HG03432 (cell line): ENCODE data around the gene ZFAND3.

Experiments used
- ATAC-seq: cut with Tn5 transposase; IDR thresholded peaks from one replicate; pipeline ENCODE4 v1.9.1; 2021; ENCODE audit warnings: mild to moderate bottlenecking, moderate library complexity; ENCODE audit not compliant: unreplicated experiment

ZFAND3 gene

DNA sequence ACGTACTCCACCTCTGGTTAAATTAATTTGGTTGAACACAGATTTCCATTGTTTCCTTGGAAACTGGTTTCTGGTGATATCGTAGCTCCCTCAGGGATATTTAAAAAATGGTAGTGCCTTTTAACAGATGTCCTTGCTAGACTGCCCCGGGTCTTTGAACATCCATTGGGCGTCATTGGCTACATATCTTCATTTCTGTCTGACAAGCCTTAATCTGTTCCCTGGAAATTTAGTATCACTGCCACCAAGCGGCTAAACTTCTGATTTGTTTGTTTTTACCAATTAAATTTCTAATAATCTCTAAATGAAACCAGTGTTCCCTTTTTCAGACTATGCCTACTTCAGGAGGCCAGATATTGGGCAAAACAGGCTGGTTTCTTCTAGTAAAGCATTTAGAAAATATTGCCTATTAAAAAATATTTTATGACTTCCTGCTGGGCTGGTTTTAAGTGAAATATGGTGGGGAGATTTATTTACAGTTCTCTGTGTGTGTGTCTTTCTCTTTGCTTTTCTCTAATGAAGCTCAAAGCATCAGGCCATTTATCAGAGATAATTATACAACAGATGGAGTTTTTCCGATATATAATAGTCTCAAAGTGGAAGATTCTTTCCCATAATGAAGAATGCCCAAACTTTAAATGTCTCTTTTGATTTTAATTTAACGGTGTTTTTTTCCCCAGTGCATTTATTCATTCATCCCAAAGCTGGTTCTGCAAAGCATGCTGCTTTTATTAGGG is 249.5 kb downstream of the ZFAND3 start:
- no peak for ATAC-seq

DNA sequence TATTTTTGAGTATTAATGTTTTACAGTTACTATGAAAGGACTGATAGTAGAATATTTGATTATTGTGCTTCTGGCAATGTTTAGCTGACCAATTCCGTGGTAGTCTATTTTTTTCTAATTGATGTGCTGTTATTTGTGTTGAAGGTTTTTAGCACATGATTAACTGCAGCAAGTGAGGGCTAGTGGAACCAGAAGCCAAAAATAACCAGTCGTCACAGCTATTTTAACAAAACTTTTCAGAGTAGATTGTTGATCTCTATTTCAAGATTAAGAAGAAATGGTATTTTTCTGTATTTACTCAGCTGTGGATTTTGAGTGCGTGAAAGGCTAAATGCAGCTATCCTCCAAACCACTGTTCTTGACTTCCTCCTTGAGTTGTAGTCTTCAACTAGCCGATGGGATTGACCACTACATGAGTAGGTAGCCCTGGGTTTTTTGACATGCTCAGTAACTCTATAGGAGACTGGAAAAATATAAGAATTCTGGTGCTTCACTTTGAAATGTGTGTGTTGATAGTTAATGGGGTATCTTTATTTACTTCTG is 258.0 kb downstream of the ZFAND3 start:
- ATAC-seq = no peak

DNA sequence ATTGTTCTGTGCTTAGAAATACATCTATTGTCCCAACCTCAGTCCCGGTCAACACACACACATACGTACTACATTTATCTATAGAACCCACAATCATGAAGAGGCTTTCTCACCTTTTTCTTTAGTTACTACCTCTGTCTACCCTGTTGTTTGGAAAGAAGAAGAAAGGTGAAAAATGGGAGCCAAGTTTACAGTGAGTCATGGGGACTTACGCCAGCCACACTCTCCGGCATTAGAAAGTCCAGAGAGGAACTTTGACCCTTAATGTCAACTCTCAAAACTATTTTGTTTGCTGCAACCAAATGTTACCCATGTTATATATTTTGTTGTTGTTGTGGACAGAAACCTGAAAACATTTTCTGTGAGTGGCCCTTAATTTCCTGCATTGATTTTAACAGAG is 259.1 kb downstream of the ZFAND3 start:
- ATAC-seq = no peak

DNA sequence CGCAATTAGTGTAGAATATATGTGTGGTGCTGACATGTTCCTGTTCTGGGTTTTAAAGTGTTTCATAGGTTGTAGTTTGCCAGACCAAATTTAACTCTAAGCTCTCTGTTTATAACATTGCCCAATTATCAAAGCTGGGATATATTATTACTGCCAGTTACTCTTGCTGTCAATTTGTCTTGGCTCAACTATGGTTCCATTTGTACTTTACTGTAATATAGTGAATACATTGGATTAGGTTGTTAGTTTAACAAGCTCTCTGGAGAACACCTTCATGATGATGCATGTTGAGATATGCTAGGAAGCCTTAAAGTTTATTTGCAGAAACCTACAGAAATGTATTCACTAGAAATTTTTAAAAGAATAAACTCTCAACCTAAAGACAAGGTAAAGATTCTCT is 259.6 kb downstream of the ZFAND3 start:
- no peak for ATAC-seq

DNA sequence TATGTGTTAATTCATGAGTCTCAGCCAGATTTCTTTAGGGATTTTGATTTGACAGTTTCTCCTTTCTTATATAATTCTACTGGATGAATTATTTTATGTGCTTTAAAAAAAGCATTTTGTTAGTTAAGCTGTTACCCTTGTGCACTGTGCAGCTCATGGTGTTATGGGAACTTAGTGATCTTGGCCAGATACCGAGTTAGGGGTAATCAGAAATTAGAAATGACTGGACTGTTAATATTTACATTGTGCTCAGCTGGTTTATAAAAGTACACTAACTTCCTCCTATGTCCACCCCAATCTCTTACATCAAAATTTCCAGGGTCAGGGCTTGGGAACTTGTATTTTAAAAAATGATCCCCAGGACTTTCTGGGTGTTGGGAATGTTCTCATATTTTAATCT is 260.0 kb downstream of the ZFAND3 start:
- ATAC-seq = no peak

DNA sequence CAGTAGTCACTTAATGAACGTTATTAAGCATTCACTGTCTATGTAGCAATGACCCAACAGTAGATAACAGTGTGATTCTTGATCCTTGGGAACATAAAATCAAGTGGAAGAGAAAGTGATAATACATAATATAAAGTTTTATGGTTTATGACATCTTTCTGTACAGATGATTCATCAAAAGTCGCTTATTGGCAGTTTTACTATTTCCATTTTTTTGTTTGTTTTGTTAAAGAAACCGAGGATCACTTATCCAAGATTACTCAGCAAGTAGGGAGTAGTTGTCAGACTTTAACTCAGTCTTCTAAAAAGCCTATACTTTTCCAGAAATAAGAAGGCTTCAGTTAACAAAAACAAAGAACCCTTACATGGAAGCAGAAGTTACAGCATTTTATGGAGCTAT is 260.8 kb downstream of the ZFAND3 start:
- no peak for ATAC-seq

DNA sequence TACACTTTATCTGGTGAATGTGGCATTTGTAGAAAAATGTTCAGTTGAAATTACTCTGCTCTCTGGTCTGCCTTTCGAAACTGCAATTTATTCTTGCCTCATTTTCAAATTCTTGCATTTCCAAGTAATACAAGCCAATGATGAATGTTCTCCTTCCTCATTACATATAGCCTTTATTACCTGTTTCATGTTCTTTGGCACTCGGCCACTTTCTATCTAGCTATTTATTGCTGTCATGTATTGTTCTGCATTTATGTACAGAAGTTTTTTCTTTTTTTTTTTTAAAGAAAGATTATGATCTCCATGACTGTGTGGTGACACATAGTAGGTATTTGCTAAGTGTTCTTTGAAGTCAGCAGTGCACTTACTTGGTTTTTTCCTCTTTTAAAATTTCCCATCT is 261.4 kb downstream of the ZFAND3 start:
- no peak for ATAC-seq

DNA sequence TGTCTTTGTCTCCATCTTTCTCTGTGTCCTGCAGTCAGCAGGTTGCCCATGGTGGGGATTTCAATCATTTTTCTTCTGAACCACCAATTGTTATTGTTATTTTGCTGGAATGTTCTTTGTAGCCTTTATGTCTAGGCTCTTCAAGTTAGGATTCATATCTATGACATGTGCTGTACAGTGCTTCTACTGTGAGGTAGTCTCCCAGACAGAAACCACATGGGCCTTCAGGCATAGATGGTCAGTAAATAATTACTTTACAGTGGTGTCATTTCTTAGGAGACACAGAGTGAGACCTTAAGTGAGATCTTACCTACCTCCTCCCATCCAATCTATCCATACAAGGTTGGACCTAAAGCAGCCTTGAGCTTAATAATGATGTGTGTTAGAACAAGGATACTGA is 265.5 kb downstream of the ZFAND3 start:
- no peak for ATAC-seq

DNA sequence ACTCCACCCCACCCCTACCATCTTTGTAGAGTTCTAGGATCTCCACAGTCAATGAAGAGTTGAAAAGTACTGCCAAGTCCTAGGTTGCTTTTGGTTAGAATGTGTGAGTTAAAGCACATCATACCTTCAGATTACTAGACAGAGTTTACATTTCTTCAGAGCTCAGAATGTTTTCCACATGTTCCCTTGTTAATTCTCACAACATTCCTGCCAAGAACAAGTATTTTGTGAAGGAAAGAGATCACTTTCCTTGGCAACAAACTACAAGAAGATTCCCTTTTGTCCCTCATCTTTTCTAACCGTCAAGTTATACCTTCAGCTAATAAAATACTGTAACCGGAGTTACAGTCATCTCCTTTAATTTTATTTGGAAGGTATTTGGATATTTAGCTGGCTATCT is 266.8 kb downstream of the ZFAND3 start:
- no peak for ATAC-seq

DNA sequence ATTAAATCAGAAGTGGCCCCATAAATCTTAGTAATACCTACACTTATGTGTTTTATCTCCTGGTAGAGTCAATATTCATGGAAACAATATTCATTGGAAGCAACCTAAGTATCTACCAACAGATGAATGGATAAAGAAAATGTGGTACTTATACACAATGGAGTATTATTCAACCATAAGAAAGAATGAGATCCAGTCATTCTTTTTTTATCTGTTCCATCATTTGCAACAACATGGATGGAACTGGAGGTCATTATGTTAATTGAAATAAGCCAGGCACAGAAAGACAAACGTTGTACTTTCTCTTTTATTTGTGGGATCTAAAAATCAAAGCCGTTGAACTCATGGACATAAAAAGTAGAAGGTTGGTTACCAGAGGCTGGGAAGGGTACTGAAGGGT is 268.5 kb downstream of the ZFAND3 start:
- ATAC-seq = no peak

DNA sequence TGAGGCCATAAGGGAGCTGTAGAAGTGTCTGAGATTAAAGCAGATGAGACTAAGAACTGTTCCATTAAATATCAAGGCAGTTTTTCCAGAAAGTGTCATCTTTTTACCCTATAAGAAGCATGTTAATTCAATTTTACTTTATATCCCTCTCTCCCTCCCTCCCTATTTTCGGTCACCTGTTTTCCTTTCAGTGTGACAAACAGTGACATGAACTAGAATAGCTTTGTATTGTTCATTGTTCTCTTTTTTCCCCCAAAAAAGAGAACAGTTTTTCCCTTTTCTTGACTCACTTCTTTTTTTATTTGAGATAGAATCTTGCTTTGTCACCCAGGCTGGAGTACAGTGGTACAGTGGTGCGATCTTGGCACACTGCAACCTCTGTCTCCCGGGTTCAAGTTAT is 269.3 kb downstream of the ZFAND3 start:
- no peak for ATAC-seq

DNA sequence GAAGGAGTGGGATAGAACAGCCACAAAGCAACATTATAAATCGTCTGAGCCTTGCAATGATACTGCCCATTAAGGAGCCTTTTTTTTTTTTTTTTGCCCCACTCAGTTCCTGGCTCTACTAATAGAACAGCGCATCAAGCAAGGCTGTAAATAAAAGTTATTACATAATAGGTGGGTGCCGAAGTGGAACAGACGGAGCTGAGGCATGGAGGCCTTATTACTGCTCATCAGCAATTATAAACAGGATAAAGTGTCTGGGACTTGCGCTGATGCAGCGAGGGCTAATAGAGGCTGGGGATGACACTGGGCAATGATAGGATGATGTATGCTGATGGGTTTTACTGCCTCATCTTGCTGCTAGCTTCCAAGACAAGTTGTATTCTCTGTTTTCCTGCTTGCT is 272.1 kb downstream of the ZFAND3 start:
- no peak for ATAC-seq

DNA sequence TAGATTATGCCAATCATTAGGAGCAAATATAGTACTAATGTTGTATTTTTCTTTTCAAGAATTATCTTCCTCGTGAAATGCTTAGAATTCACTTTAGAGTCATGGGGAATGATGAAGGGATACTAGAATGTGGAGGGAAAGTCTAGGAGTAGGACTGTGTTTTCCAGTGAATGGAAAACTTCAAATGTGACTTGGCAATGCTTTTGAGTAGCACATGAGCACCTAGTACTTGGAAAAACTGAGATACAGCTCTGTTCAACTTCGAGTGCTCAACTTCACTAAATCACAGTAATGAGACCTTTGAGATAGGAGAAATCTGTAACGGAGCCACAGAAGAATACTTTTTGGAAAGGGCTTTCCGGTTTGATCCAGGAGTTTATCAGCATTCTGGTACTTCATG is 272.9 kb downstream of the ZFAND3 start:
- ATAC-seq = no peak

DNA sequence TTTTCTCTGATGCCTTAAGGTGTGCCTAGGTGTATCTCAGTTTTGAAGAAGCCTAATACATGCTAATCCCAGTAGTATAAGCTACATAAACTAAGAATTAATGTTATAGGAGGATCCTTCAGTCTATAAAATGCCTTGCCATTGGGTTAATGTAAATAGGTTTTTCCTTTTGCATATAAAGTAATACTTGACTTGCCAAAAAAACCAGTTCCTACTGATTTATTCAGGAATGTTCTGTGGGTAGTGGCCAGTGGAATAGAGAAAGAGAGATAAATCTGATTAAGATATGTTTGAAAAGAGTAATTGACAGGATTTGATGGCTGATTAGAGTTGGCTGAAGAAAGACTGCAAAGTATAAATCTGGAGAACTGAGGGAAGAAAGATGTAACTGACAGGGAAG is 273.4 kb downstream of the ZFAND3 start:
- no peak for ATAC-seq

DNA sequence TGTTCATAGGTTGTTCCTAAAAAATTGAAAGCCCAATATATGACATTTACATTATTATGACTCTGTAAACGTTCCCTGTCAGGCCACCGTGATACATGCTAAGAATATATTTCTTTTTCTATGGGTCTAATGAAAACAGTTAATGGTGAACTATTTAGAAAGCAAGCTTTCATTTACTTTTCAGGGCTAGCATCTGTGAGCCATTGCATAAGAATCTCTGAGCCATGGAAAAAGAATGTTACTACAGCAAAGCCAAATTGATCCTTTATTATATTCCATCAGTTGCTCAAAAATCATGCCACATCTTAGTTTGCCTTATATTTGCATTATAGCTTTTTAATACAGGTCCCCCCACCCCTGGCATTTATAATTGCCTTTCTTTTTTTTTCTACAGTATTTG is 275.5 kb downstream of the ZFAND3 start:
- no peak for ATAC-seq

DNA sequence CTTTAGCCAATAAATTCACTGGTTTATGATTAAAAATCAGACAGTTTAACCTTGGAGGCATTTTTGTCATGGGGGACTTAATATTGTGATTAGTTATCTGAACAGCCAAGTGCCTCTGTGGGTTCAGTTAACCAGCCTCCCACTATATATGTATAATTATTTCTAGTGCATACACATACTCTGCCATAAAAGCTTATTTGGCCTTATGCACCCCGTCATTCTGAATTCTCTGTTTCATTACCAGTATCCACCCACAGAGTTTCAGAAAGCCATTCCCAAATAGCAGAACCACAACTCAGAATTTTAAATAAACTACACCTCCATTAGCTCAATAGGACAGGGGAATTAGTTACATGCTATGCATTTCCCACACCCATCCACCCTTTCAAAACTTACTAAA is 279.7 kb downstream of the ZFAND3 start:
- ATAC-seq = peak; percentile 55

DNA sequence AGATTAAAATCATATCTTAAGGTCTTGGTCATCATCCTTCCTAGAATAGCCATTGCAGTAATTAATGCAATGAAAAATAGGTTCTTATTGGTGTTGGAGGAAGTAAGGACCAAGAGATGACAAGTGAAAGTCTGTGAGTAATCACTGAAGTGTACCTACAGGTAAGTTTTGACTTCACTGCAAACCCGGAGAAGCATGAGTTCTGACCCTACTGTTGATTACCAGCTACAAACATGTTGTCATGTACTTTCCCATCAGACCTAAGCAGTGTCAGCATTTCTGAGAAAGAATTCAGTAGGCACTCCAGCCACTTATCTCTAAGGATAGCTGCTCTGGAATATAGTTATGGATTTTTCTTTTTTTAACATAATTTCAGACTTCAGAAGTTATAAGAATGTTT is 280.9 kb downstream of the ZFAND3 start:
- ATAC-seq = peak; percentile 60

DNA sequence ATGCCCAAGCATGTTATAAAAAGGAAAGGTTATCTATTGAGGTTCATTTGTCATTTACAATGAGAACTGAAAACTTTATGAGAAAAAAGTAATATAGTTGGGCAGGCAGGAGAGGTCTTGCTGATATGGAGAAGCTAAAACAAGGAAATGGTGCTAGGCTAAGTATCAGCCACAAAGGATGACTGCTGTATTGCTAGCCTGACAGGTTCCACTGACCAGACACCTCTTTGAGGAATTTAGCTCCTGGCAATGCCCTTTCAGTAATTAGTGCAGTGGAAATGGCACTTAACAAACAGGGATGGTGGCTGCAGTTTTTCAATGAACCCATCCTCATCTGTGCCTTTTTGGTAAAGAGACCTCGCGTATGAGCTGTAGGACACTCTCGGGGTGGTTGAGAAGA is 284.4 kb downstream of the ZFAND3 start:
- ATAC-seq = no peak

DNA sequence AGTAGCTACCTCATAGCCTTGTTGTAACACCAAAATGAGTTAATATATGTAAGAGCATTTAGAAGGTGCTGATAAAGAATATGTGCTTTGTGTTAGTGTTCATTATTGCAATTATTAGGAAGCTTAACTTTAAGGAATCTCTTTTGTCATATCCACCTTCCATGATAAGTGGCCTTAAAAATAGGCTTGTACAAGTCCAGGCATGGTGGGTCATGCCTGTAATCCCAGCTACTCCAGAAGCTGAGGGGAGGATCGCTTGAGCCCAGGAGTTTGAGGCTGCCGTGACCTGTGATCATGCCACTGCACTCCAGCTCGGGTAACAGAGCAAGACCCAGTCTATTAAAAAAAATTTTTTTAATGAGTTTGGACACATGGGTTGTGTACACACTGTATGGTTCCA is 285.5 kb downstream of the ZFAND3 start:
- no peak for ATAC-seq

DNA sequence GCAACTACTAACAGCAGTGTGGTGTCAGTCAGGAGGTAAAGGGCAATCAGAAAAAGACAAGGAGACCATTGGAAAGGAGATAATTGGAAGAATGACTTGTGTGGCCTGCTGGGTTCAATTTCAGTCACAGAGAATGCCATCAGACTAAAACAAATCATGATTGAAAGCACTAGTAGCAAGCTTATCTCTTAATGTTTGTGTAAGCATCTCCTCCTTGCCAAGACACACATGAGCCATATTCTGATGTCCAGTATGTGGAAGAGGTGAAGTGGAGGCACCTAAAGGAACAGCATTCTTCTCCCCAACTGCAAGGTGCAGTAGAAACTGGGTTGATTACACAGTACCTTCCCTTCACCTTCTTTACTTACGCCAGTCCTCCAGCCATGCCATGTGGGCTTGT is 287.5 kb downstream of the ZFAND3 start:
- ATAC-seq = no peak

DNA sequence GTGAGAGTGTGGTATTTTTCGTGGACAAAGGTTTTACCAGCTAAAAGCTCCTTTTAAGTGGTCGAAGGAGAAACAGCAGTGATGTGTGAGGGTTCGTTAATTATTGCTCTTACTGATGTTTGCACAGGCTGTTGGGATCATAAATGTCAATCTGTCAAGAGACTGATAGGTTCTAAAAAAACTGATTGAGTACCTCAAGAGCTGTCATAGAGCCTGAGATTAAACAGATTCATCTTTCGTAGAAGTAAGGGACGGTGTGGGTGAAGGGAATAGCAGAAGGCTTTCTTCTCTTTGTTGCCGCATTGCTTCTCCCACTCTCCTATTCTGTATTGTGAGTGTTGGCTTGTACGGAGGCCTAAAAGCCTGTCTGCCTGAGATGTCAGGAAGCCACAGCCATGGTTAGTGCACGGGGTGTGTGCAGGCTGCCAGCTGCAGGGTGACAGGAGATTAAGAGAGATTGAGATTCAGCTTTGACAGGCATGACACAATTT is 291.0 kb downstream of the ZFAND3 start:
- ATAC-seq = no peak

DNA sequence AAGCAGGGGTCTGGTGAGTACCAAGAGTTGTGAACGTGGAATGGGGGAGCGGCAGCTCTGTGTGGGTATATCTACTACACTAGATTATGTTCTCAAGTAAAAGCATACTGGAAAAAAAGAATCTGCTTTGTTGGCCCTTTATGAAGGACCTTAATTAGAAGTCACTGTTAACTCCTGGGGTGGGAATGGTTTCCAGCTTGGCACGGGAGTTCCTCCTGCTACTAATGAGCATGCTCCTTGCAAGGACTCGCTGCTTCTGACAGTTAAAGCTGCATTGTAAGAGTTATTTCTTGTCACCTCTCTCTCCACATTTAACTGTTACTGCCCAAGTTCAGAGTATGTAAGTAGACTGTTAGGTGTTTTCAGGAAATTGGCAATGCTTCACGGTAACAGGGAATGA is 292.7 kb downstream of the ZFAND3 start:
- ATAC-seq = no peak
